Activated CD4-positive, alpha-beta memory T cell treated with anti-CD3 and anti-CD28 coated beads, Interleukin-2, amount 10 ng/mL, durations not matched to agents 7 days and 5 days (primary cell): ENCODE measurements around the gene LY6G6D. TPM values are rescaled to one million over a fixed set of nuclear protein-coding genes. Genes with fewer than 3 reads are reported as not detected.
"Not testable (repeated sequence)": the region's sequence is repeated elsewhere in the genome, so short reads cannot be mapped to it uniquely, and the experiment has no call there.

Experiments
- CTCF ChIA-PET: fragments of 350-600 bp; sonication (Branson Sonifier 250); formaldehyde crosslinking; loops from one replicate; lab custom pipeline; 2021; ENCODE audit warnings: antibody characterized with exemption, inconsistent platforms; lab: Charles Lee
- POLR2A ChIA-PET: fragments of 350-600 bp; sonication (Branson Sonifier 250); formaldehyde crosslinking; loops from one replicate; lab custom pipeline; 2021; ENCODE audit warnings: antibody characterized with exemption; lab: Charles Lee
- DNase-seq: peaks from one replicate; pipeline ENCODE4 v3.0.0-alpha.2; 2020
- H3K27ac Mint-ChIP-seq: one replicate; pipeline ENCODE4 v1.8.0; 2021; ENCODE audit warnings: mild to moderate bottlenecking, mixed read lengths
- H3K27me3 Mint-ChIP-seq: one replicate; pipeline ENCODE4 v1.8.0; 2021; ENCODE audit warnings: mixed read lengths
- H3K36me3 Mint-ChIP-seq: one replicate; pipeline ENCODE4 v1.8.0; 2021; ENCODE audit warnings: low read depth, mixed read lengths
- H3K4me1 Mint-ChIP-seq: one replicate; pipeline ENCODE4 v1.8.0; 2021; ENCODE audit warnings: mixed read lengths
- H3K4me3 Mint-ChIP-seq: one replicate; pipeline ENCODE4 v1.8.0; 2021; ENCODE audit warnings: mild to moderate bottlenecking, mixed read lengths
- H3K9me3 Mint-ChIP-seq: one replicate; pipeline ENCODE4 v1.8.0; 2021; ENCODE audit warnings: mixed read lengths
- total RNA-seq, 2 experiments: library from RNA; stranded (reverse); gene quantifications; one replicate each; pipeline ENCODE4 v1.2.3, GENCODE V29; 2021

The LY6G6D gene
- total RNA-seq, 2 experiments from 2014 or later, result not detected

DNA sequence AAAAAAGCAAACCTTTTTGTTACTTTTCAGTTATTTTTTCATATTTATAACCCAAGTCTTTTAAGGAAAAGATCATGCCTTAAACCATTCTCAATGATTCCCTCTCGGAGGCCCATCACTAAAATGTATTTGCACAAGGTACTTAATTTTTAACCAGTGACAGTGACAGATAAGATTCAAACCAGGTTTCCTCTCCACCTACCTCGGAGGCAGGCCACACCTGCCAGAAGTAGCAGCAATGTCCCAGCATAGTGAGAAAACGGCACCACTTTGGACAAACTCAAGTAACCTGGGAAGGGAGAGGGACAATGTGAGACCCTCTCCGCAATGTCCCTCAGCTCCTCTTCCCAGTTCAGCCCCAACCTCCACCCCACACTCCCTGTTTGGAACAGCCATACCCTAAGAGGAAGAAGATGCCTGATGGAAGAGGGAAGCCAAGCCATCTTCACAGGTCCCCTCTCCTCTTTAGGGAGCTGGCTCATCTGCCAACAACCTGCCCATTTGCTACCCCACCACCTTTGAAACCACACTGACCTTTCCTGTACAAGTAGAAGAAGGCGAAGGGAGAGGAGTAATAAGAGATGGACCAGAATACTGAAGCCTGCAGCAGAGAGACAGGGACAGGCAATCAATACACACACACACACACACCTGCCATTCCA lies 14.3 kb upstream of the LY6G6D start:
- H3K27me3 Mint-ChIP-seq, result no peaks in the 10 kb centered on the region
- POLR2A ChIA-PET, result interaction anchor here (1.2 kb wide), 1 partner anchor 17 kb away, joined by 3 read pairs; no protein-coding TSS in a partner anchor
- H3K9me3 Mint-ChIP-seq, result no peaks in the 10 kb centered on the region

DNA sequence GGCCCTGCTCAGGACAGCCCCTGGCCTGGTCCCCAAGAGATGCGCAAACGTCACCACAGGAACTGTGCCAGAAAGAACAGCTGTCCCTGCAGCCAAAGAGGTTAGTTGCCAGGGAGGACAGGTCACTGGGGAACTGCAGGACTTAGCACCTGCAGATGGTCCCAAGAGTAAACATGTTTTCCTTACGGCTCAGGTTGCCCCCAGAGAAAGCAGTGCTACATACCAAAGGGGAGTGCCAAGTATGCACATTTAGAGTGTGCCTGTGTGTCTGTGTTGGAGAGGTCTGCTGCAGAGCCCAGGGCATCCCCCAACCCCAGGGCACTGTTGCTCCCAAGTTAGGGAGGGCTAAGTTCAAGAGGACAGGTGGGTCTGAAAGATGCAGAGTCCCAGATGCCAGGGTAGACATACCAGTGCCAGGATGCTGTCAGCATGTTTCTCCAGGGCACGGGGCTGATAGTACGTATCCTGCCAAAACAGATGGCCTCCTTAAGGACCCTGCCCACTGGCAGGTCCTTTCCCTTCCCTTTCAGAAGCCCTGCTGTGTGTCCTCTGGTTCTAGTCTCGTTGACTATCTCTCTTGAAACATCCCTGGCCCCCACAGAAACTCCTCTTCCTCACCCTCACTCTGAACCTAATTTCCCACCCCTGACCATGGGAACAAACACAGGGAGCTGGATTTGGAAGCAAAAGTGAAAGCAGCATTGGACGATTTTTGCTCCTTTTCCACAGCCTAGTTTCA lies 13.3 kb upstream of the LY6G6D start:
- CTCF ChIA-PET, result interaction anchor here (0.6 to 2.6 kb wide), 3 partner anchors 37 to 128 kb away, joined by 3 to 18 read pairs (median 4); partner anchors contain the start of gene MSH5
- Mint-ChIP-seq H3K4me1 (peaks cover 42% of the 10 kb centered on the region), H3K9me3 (no peaks in the 10 kb centered on the region), H3K27me3 (no peaks in the 10 kb centered on the region), H3K36me3 (peaks cover 25% of the 10 kb centered on the region), H3K4me3 (peak overlapping the region; percentile 98), H3K27ac (peak overlapping the region; percentile 95)
- POLR2A ChIA-PET, result interaction anchor here (0.7 to 3.7 kb wide), 13 partner anchors 10 to 196 kb away, joined by 3 to 73 read pairs (median 7); partner anchors contain the start of genes BAG6, C6orf47, CLIC1 and CSNK2B
- DNase-seq, result no peak

More for the DNA sequence above, 14.3 kb upstream of the LY6G6D start:
- peak overlapping the region; percentile 98 for H3K4me3 Mint-ChIP-seq
- CTCF ChIA-PET, result interaction anchor here (0.8 kb wide), 1 partner anchor 69 kb away, joined by 3 read pairs; no protein-coding TSS in a partner anchor
- H3K27ac Mint-ChIP-seq, result peak overlapping the region; percentile 12
- peaks cover 43% of the 10 kb centered on the region for H3K4me1 Mint-ChIP-seq
- peaks cover 30% of the 10 kb centered on the region for H3K36me3 Mint-ChIP-seq
- DNase-seq, result no peak

DNA sequence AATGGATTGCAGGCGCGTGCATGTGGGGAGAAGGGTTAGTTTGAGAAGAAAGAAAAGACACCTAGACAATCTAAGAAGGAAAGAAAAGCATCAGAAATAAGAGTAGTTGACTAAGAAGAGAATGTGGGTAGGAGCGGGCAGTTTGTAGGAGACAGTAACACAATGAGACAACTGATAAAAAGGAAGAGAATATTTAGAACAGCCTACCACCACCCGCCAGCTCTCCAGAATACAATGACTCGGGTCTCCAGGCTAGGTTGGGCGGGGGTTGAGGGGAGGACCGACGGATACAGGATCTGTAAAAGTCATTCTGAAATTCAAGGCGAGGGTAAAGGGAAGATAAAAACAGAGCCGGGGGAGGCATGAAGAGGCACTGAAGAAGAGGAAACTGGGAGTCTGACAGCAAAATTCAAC lies 12.7 kb upstream of the LY6G6D start:
- no peaks in the 10 kb centered on the region for H3K9me3 Mint-ChIP-seq
- ChIA-PET CTCF (interaction anchor here (0.6 to 2.6 kb wide), 4 partner anchors 36 to 128 kb away, joined by 3 to 18 read pairs (median 6); partner anchors contain the start of gene MSH5), POLR2A (interaction anchor here (0.7 to 3.7 kb wide), 20 partner anchors 9 to 196 kb away, joined by 3 to 73 read pairs (median 4); partner anchors contain the start of genes BAG6, C6orf47, CLIC1 and CSNK2B)
- H3K27me3 Mint-ChIP-seq, result no peaks in the 10 kb centered on the region
- DNase-seq, result no peak
- peaks cover 38% of the 10 kb centered on the region for H3K4me1 Mint-ChIP-seq
- H3K36me3 Mint-ChIP-seq, result peaks cover 19% of the 10 kb centered on the region
- peak overlapping the region; percentile 98 for H3K4me3 Mint-ChIP-seq
- H3K27ac Mint-ChIP-seq, result peak overlapping the region; percentile 95

DNA sequence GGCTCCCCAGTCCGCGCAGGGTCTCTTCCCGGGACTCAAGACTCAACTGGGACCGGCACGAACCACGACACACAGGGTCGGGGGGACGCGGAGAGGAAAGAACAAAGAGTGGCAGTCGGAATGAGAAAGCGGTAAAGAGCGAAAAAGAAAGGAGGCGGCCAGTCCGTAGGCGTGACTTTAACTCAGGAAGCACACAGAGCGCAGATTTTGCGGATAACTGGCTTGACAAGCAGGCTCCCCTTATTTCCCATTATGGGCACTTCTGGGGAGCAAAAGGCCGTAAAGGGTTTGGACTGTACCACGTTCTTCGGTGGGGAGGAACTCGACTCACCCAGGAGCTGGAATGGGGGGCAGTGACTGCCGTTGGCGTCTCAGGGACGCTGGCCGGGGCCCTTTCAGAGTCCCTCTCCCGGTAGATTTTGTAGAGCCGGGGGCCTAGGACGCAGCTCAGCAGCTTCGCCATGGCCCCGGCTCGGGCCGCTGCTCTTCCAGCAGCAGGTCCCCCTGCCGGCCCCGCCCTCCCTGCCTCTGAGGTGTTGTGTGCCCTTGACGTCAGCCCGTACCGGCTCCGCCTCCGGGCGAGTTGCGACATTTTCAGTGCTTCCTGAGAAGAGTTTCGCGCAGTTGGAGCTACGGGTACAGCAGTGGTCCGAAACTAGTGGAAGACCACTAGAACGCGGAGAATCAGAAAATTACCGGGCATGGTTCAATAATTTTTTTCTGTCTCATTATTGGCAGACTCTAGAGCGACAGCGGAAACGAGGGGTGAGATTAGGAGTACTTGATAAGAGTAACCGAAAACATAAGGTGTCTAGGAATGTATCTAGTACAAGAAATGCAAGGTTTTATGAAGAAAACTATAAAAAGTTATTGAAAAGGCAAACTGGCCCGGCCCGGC lies 12.1 kb upstream of the LY6G6D start, which contains the start of gene ABHD16A:
Gene ABHD16A (minus strand): TSS at position 506 of the 898 bp plus-strand sequence. CDS start 43 bp downstream, at position 463.
- Mint-ChIP-seq H3K4me3 (peak within 1 kb of the TSS; percentile 98), H3K9me3 (no peaks in the 10 kb centered on the region), H3K27ac (peak within 1 kb of the TSS; percentile 95), H3K36me3 (peaks cover 14% of the 10 kb centered on the region), H3K4me1 (peaks cover 32% of the 10 kb centered on the region), H3K27me3 (no peaks in the 10 kb centered on the region)
- POLR2A ChIA-PET, result interaction anchor here (0.7 to 3.7 kb wide), 25 partner anchors 8 to 195 kb away, joined by 3 to 73 read pairs (median 4); partner anchors contain the start of genes BAG6, C6orf47, CLIC1 and CSNK2B
- CTCF ChIA-PET, result interaction anchor here (0.6 to 2.6 kb wide), 11 partner anchors 9 to 249 kb away, joined by 3 to 18 read pairs (median 3); partner anchors contain the start of genes C6orf47, EHMT2 and MSH5
- DNase-seq, result peak; percentile 98

DNA sequence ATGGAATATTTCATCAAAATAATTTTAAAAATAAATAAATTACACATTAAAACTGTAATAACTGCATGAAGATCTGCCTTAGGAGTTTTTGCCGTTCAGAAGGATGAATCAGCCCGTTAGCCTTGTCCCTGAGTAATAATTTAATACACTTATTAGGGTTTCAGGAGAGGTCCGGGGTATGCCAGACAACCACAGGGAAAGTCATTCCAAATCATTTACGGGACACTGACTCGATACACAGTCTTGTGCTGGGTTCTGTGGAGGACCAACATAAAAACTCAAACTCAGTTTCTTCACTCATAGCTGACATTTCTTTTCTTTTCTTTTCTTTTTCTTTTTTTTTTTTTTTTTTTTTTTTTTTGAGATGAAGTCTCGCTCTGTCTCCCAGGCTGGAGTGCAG lies 9.2 kb upstream of the LY6G6D start:
- no peaks in the 10 kb centered on the region for H3K27me3 Mint-ChIP-seq
- H3K9me3 Mint-ChIP-seq, result no peaks in the 10 kb centered on the region
- peaks cover 29% of the 10 kb centered on the region for H3K4me1 Mint-ChIP-seq
- DNase-seq, result no peak
- H3K27ac Mint-ChIP-seq, result no peak overlapping the region
- H3K36me3 Mint-ChIP-seq, result peaks cover 4% of the 10 kb centered on the region
- CTCF ChIA-PET, result interaction anchor here (1.4 kb wide), 1 partner anchor 32 kb away, joined by 3 read pairs; no protein-coding TSS in a partner anchor
- POLR2A ChIA-PET, result no interaction called here
- H3K4me3 Mint-ChIP-seq, result no peak overlapping the region

DNA sequence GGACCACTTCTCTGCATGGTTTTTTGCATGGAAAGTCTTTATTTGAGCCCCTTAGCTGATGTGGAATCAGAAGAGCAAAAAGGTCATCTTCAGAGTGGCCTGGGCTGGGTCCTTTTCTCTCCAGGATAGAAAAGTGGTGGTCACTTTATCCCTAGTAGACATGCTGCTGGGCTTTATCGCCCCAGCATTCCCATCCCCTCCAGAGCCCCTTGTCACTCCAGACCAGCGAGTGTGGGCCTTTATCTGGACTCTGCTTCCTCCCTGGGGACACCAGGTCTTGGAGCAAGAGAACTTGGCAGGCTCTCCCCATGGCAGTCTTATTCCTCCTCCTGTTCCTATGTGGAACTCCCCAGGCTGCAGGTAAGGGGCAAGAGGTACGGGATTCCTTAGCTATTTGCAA lies 8.5 kb upstream of the LY6G6D start, which contains the start of gene LY6G6F:
Gene LY6G6F (plus strand): TSS at position 268 of the 400 bp plus-strand sequence. CDS start 41 bp downstream, at position 309.
- Mint-ChIP-seq H3K4me1 (peaks cover 29% of the 10 kb centered on the region), H3K36me3 (no peaks in the 10 kb centered on the region), H3K9me3 (no peaks in the 10 kb centered on the region), H3K27me3 (no peaks in the 10 kb centered on the region), H3K4me3 (no peak within 1 kb of the TSS), H3K27ac (no peak within 1 kb of the TSS)
- POLR2A ChIA-PET, result interaction anchor here (0.6 kb wide), 1 partner anchor 121 kb away, joined by 3 read pairs; the partner anchor contains the start of gene HSPA1B
- no peak for DNase-seq
- CTCF ChIA-PET, result interaction anchor here (1.4 kb wide), 1 partner anchor 32 kb away, joined by 3 read pairs; no protein-coding TSS in a partner anchor

DNA sequence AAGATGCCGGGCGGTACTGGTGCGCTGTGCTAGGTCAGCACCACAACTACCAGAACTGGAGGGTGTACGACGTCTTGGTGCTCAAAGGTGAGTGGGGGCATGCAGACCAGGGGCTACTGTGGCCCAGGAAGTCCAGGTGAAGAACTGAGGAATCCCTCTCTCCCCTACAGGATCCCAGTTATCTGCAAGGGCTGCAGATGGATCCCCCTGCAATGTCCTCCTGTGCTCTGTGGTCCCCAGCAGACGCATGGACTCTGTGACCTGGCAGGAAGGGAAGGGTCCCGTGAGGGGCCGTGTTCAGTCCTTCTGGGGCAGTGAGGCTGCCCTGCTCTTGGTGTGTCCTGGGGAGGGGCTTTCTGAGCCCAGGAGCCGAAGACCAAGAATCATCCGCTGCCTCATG lies 7.4 kb upstream of the LY6G6D start:
- no peak overlapping the region for H3K4me3 Mint-ChIP-seq
- H3K36me3 Mint-ChIP-seq, result no peaks in the 10 kb centered on the region
- POLR2A ChIA-PET, result no interaction called here
- H3K27ac Mint-ChIP-seq, result no peak overlapping the region
- no peak for DNase-seq
- H3K27me3 Mint-ChIP-seq, result peaks cover 2% of the 10 kb centered on the region
- CTCF ChIA-PET, result no interaction called here
- peaks cover 33% of the 10 kb centered on the region for H3K4me1 Mint-ChIP-seq
- H3K9me3 Mint-ChIP-seq, result no peaks in the 10 kb centered on the region

DNA sequence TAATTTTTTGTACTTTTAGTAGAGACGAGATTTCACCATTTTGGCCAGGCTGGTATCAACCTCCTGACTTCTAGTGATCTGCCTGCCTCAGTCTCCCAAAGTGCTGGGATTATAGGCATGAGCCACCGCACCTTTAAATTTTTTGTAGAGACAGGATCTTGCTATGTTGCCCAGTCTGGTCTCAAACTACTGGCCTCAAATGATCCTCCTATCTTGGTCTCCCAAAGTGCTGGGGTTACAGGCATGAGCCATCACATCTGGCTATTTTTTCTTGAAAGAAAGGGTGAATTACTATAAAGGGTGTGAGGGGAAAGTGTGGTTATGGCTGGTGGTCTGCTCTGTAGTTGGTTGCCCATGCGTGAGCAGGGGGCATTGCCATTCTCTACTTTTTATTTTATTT lies 6.9 kb upstream of the LY6G6D start:
- no peak overlapping the region for H3K27ac Mint-ChIP-seq
- ChIA-PET CTCF (no interaction called here), POLR2A (no interaction called here)
- no peak overlapping the region for H3K4me3 Mint-ChIP-seq
- no peak for DNase-seq
- peaks cover 6% of the 10 kb centered on the region for H3K27me3 Mint-ChIP-seq
- peaks cover 32% of the 10 kb centered on the region for H3K4me1 Mint-ChIP-seq
- H3K9me3 Mint-ChIP-seq, result no peaks in the 10 kb centered on the region
- H3K36me3 Mint-ChIP-seq, result no peaks in the 10 kb centered on the region

DNA sequence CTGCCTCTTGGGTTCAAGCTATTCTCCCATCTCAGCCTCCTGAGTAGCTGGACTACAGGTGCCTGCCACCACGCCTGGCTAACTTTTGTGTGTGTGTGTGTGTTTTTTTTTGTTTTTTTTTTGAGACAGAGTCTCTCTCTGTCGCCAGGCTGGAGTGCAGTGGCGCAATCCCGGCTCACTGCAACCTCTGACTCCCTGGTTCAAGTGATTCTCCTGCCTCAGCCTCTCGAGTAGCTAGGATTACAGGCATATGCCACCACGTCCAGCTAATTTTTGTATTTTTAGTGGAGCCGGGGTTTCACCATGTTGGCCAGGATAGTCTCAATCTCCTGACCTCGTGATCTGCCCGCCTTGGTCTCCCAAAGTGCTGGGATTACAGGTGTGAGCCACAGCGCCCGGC lies 6.0 kb upstream of the LY6G6D start:
- peaks cover 26% of the 10 kb centered on the region for H3K4me1 Mint-ChIP-seq
- CTCF ChIA-PET, result interaction anchor here (0.7 kb wide), 1 partner anchor 1159 kb away, joined by 3 read pairs; no protein-coding TSS in a partner anchor
- H3K27me3 Mint-ChIP-seq, H3K36me3 Mint-ChIP-seq, DNase-seq, H3K4me3 Mint-ChIP-seq, H3K9me3 Mint-ChIP-seq, POLR2A ChIA-PET, H3K27ac Mint-ChIP-seq: not testable (repeated sequence)

DNA sequence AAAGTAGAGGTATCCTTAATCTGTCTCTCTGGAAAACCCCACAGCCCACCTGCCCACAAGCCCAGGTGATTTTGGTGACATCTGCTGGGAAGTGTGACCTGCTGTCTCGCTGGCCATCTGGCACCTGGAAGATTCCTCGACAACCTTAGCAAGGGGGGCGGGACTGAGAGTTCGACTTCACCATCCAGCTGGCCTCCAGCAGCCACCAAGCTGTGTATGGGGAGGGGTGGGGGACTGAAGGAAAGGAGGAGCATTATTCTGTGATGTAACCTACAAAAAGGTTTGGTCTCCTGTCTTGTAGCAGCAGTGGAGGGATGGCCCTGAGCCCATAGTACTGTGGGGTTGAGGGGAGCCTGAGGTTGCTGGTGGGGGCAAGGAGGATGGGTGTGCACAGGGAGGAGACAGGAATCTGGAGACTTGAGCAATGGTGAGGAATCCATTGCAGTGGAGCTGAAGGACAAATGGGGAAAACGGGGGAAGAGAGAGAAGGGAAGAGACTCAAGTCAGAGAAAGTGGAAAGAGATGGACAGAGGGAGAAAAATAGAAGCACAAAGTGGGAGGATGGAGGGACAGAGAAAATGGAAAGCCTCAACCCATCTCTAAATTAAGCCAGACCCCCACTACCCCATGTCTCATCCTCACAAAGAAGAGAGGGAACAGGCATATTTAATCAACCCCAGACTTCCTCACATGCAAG lies 4.5 kb upstream of the LY6G6D start:
- H3K9me3 Mint-ChIP-seq, result no peaks in the 10 kb centered on the region
- peak overlapping the region; percentile 30 for H3K4me3 Mint-ChIP-seq
- DNase-seq, result no peak
- H3K36me3 Mint-ChIP-seq, result no peaks in the 10 kb centered on the region
- peaks cover 13% of the 10 kb centered on the region for H3K27me3 Mint-ChIP-seq
- ChIA-PET POLR2A (interaction anchor here (0.6 to 2.7 kb wide), 12 partner anchors 8 to 128 kb away, joined by 3 to 9 read pairs (median 3); partner anchors contain the start of genes ABHD16A, CLIC1 and MSH5), CTCF (interaction anchor here (1.0 to 1.6 kb wide), 3 partner anchors 21 to 241 kb away, joined by 4 to 5 read pairs (median 4); no protein-coding TSS in a partner anchor)
- no peak overlapping the region for H3K27ac Mint-ChIP-seq
- H3K4me1 Mint-ChIP-seq, result peaks cover 26% of the 10 kb centered on the region

DNA sequence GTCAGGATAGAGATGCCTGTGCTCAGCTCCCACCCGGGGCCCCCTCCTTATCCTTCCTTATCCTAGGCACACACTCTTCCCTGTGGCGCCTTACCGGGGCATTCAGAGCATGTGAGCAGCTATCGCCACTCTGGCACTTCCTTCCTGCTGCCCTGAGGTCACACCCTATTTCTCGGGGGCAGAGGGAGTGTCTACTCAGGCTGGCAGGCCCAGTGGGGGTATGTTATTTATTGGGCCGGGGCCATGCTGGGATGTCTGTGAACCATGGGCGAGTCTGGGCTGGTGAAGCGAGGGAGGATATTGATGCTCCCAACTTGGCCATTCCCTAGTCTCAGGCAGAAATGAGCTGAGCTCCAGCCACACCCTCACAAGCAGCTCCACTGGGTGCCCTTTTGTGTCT lies 3.9 kb upstream of the LY6G6D start:
- no peaks in the 10 kb centered on the region for H3K9me3 Mint-ChIP-seq
- DNase-seq, result no peak
- H3K4me3 Mint-ChIP-seq, result peak overlapping the region; percentile 30
- peaks cover 26% of the 10 kb centered on the region for H3K4me1 Mint-ChIP-seq
- CTCF ChIA-PET, result interaction anchor here (0.6 to 1.6 kb wide), 7 partner anchors 22 to 241 kb away, joined by 3 to 5 read pairs (median 3); partner anchors contain the start of gene VARS1
- POLR2A ChIA-PET, result interaction anchor here (0.6 to 2.7 kb wide), 12 partner anchors 8 to 127 kb away, joined by 3 to 9 read pairs (median 3); partner anchors contain the start of genes ABHD16A, CLIC1 and MSH5
- peak overlapping the region; percentile 47 for H3K27ac Mint-ChIP-seq
- H3K36me3 Mint-ChIP-seq, result no peaks in the 10 kb centered on the region
- peaks cover 13% of the 10 kb centered on the region for H3K27me3 Mint-ChIP-seq
